ENCODE data around the gene MYH6. TPM values are rescaled to one million over a fixed set of nuclear protein-coding genes. Genes with fewer than 3 reads are reported as not detected.

Gene MYH6
- total and polyA plus RNA-seq, 2 donors, result 0.26 TPM; not detected in 1

GRCh38 chr14:23364164-23365035, 43.7 kb downstream of the MYH6 start:
- Histone ChIP-seq H3K27ac (ENCODE audit: low read depth) (peak overlapping the region; percentile 97), H3K4me1 (ENCODE audit: insufficient read depth) (peaks cover 1% of the 10 kb centered on the region), H3K36me3 (ENCODE audit: insufficient read depth) (no peaks in the 10 kb centered on the region), H3K4me3 (ENCODE audit: low read depth, low read length) (peak overlapping the region; percentile 57)
- no peak for DNase-seq (ENCODE audit: extremely low spot score)
- WGBS, result 8% methylated on average over 21 of the region's 21 CpGs

DNA sequence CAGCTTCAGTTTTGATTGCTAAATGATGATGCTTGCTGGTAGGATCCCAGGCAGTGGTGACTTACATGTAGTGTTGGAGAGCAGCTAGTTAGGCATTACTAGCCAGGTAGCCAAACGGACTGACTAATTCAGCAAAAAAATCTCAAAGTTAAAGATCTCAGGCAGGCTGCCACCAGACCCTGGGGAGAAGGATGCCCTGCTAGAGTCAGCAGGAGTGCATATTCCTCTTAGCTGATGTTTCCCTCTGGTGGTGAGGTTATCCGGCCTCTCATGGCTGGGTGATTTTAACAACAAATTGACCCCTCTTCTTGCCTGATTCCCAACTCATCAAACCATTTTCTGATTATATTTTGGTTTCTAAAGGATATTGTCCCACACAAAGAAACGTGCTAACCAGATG, 45.9 kb downstream of the MYH6 start:
- H3K36me3 ChIP-seq (ENCODE audit: insufficient read depth), result no peaks in the 10 kb centered on the region
- H3K27ac ChIP-seq (ENCODE audit: low read depth), result no peak overlapping the region
- whole genome bisulfite sequencing, result 36% methylated on average over 3 of the region's 3 CpGs
- H3K4me1 ChIP-seq (ENCODE audit: insufficient read depth), result peaks cover 1% of the 10 kb centered on the region
- no peak overlapping the region for H3K4me3 ChIP-seq (ENCODE audit: low read depth, low read length)
- DNase-seq (ENCODE audit: extremely low spot score), result no peak

- 71% methylated on average over 6 of the region's 6 CpGs for WGBS
- Histone ChIP-seq H3K4me1 (ENCODE audit: insufficient read depth) (peaks cover 1% of the 10 kb centered on the region), H3K27ac (ENCODE audit: low read depth) (no peak overlapping the region), H3K4me3 (ENCODE audit: low read depth, low read length) (no peak overlapping the region), H3K36me3 (ENCODE audit: insufficient read depth) (no peaks in the 10 kb centered on the region)
- DNase-seq (ENCODE audit: extremely low spot score), result no peak
Observed at GRCh38 chr14:23361763-23362162, 46.3 kb downstream of the MYH6 start.

- Histone ChIP-seq H3K27ac (ENCODE audit: low read depth) (no peak overlapping the region), H3K4me3 (ENCODE audit: low read depth, low read length) (no peak overlapping the region), H3K4me1 (ENCODE audit: insufficient read depth) (peaks cover 1% of the 10 kb centered on the region), H3K36me3 (ENCODE audit: insufficient read depth) (no peaks in the 10 kb centered on the region)
- DNase-seq (ENCODE audit: extremely low spot score), result no peak
Observed at GRCh38 chr14:23361320-23361719, 46.8 kb downstream of the MYH6 start.

- H3K27ac ChIP-seq (ENCODE audit: low read depth), result no peak overlapping the region
- H3K4me1 ChIP-seq (ENCODE audit: insufficient read depth), result peaks cover 1% of the 10 kb centered on the region
- no peak for DNase-seq (ENCODE audit: extremely low spot score)
- no peak overlapping the region for H3K4me3 ChIP-seq (ENCODE audit: low read depth, low read length)
- WGBS, result 65% methylated on average over 11 of the region's 11 CpGs
- no peaks in the 10 kb centered on the region for H3K36me3 ChIP-seq (ENCODE audit: insufficient read depth)
Observed at GRCh38 chr14:23360496-23360895, 47.6 kb downstream of the MYH6 start.

- peaks cover 1% of the 10 kb centered on the region for H3K4me1 ChIP-seq (ENCODE audit: insufficient read depth)
- 86% methylated on average over 22 of the region's 22 CpGs for WGBS
- no peak overlapping the region for H3K4me3 ChIP-seq (ENCODE audit: low read depth, low read length)
- H3K27ac ChIP-seq (ENCODE audit: low read depth), result no peak overlapping the region
- H3K36me3 ChIP-seq (ENCODE audit: insufficient read depth), result no peaks in the 10 kb centered on the region
- DNase-seq (ENCODE audit: extremely low spot score), result no peak
Observed at GRCh38 chr14:23359722-23360447, 48.2 kb downstream of the MYH6 start.

DNA sequence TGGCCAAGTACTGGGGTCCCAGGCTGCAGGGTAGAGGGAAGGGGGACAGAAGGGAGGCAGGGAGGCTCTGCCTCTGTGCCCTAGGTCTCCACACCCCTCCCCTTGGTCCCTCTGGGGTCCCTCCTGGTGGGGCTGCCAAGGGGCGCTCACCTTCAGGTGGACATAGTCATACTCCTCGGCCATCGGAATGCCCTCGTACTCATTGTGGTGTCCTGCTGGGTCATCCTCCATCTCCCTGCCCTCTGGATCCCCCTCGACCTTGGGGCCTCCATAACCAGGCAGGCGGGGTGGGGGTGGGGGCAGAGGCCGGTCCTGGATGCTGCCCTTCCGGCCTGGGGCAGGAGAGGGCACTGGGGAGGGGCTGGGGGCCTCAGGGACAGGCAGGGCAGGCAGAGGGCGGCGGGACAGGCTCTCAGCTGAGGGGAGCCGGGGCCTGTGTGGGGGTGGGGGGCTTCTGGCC, 48.9 kb downstream of the MYH6 start:
- Histone ChIP-seq H3K4me1 (ENCODE audit: insufficient read depth) (peaks cover 1% of the 10 kb centered on the region), H3K27ac (ENCODE audit: low read depth) (no peak overlapping the region), H3K4me3 (ENCODE audit: low read depth, low read length) (no peak overlapping the region), H3K36me3 (ENCODE audit: insufficient read depth) (no peaks in the 10 kb centered on the region)
- WGBS, result 77% methylated on average over 11 of the region's 11 CpGs
- no peak for DNase-seq (ENCODE audit: extremely low spot score)

GRCh38 chr14:23358553-23359166, 49.4 kb downstream of the MYH6 start:
- Histone ChIP-seq H3K27ac (ENCODE audit: low read depth) (no peak overlapping the region), H3K4me1 (ENCODE audit: insufficient read depth) (peaks cover 1% of the 10 kb centered on the region), H3K4me3 (ENCODE audit: low read depth, low read length) (no peak overlapping the region), H3K36me3 (ENCODE audit: insufficient read depth) (no peaks in the 10 kb centered on the region)
- DNase-seq (ENCODE audit: extremely low spot score), result no peak
- 85% methylated on average over 12 of the region's 12 CpGs for WGBS

DNA sequence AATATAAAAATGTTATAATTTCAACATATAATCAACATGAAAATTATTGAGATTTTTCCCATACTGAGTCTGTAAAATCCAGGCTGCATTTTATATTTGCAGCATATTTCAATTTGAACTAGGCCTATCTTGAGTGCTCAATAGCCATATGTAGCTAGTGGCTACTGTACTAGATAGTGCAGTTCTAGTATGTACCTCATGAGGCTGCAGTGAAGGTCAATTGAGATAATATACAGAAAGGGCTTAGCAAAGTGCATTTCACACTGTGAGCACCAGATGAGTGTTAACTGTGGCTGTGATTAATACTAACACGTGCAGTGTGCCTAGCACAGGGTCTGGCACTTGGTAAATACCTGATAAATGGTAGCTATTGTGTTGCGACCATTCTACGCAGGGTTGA, 50.0 kb downstream of the MYH6 start:
- Histone ChIP-seq H3K36me3 (ENCODE audit: insufficient read depth) (no peaks in the 10 kb centered on the region), H3K27ac (ENCODE audit: low read depth) (no peak overlapping the region), H3K4me3 (ENCODE audit: low read depth, low read length) (no peak overlapping the region), H3K4me1 (ENCODE audit: insufficient read depth) (peaks cover 1% of the 10 kb centered on the region)
- 76% methylated on average over 3 of the region's 3 CpGs for WGBS
- no peak for DNase-seq (ENCODE audit: extremely low spot score)

DNA sequence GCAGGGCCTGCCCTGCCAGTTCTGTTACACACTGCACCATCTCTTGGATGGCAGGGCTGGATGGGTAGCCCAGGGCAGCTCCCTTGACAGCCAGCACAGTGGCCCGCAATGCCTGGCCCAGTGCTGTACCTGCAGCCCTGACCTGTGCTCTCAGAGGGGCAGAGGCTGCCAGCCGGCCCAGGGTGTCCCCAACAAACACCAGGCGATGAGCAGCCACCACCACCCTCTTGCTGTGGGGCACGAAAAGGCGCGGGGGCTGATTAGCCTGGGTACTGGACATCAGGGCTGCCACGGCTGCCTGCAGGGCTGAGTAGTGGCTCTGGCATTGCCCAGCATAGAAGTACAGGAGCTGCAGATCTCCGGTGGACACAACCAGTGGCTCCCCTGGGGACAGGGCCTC, 50.8 kb downstream of the MYH6 start:
- no peaks in the 10 kb centered on the region for H3K36me3 ChIP-seq (ENCODE audit: insufficient read depth)
- 90% methylated on average over 8 of the region's 8 CpGs for WGBS
- H3K4me3 ChIP-seq (ENCODE audit: low read depth, low read length), result no peak overlapping the region
- peaks cover 1% of the 10 kb centered on the region for H3K4me1 ChIP-seq (ENCODE audit: insufficient read depth)
- no peak for DNase-seq (ENCODE audit: extremely low spot score)
- H3K27ac ChIP-seq (ENCODE audit: low read depth), result no peak overlapping the region

- no peak for DNase-seq (ENCODE audit: extremely low spot score)
- 92% methylated on average over 4 of the region's 4 CpGs for WGBS
- H3K4me1 ChIP-seq (ENCODE audit: insufficient read depth), result peaks cover 3% of the 10 kb centered on the region
- no peak overlapping the region for H3K27ac ChIP-seq (ENCODE audit: low read depth)
- no peak overlapping the region for H3K4me3 ChIP-seq (ENCODE audit: low read depth, low read length)
- H3K36me3 ChIP-seq (ENCODE audit: insufficient read depth), result no peaks in the 10 kb centered on the region
Observed at GRCh38 chr14:23356662-23357061, 51.4 kb downstream of the MYH6 start.

DNA sequence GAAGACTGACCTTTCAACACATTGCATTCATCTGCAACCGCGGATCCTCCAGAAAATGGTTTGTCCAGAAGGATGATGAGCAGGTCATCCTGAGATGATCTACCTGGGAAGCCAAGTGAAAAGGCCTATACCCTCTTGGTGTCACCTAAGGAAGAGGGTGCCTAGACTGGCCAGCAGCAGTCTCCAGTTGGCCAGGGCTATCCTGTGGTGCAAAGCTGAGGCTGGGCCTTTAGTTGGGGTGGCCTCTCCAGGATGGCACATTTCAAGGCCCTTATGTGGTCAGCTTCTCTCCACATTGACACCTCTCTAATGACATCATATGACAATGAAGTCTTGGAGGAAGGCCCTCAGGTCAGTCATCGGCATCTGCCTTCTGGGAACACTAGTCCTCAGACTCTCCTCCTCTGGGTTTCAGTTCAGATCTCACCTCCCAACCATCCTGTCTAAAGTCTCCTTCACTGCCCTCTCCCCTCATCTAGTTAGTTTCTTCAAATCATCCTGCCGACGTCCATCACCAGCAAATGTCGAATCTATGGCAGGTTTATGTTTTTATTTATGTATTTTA, 52.1 kb downstream of the MYH6 start:
- Histone ChIP-seq H3K36me3 (ENCODE audit: insufficient read depth) (no peaks in the 10 kb centered on the region), H3K27ac (ENCODE audit: low read depth) (no peak overlapping the region), H3K4me1 (ENCODE audit: insufficient read depth) (peaks cover 2% of the 10 kb centered on the region), H3K4me3 (ENCODE audit: low read depth, low read length) (no peak overlapping the region)
- 86% methylated on average over 6 of the region's 6 CpGs for WGBS
- DNase-seq (ENCODE audit: extremely low spot score), result no peak

DNA sequence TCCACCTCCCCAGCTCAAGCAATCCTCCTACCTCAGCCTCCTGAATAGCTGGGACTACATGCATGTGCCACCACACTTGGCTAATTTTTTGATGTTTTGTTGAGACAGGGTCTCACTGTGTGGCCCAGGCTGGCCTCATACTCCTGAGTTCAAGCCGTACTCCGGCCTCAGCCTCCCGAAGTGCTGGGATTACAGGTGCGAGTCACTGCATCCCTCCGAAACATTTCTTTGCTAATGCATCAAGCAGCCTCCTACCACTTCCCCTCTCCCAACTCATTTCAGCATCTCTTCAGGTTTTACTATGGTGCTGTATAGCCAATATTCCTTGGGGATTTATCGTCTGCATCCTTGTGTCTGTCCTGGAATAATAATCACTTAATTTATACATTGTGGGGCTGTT, 53.1 kb downstream of the MYH6 start:
- no peak for DNase-seq (ENCODE audit: extremely low spot score)
- Histone ChIP-seq H3K4me1 (ENCODE audit: insufficient read depth) (peaks cover 2% of the 10 kb centered on the region), H3K4me3 (ENCODE audit: low read depth, low read length) (no peak overlapping the region), H3K36me3 (ENCODE audit: insufficient read depth) (no peaks in the 10 kb centered on the region), H3K27ac (ENCODE audit: low read depth) (no peak overlapping the region)
- 82% methylated on average over 6 of the region's 6 CpGs for WGBS

Measured in urinary bladder (tissue), 4 donors.